ENCODE results near the gene TCHH.

GRCh38 chr1:152104854-152105253 lies 10.4 kb downstream of the TCHH start:
- TF ChIP-seq POLR2A (IDR thresholded peaks at IDR 0.05) (no peak), CTCF (IDR thresholded peaks at IDR 0.05) (no peak), POLR2AphosphoS5 (IDR thresholded peaks at IDR 0.05) (no peak)

Measured in breast epithelium (tissue), 3 donors.